ENCODE measurements around the gene LEUTX. TPM values are rescaled to one million over a fixed set of nuclear protein-coding genes. Genes with fewer than 3 reads are reported as not detected.
"Not testable (repeated sequence)": the region's sequence is repeated elsewhere in the genome, so short reads cannot be mapped to it uniquely, and the experiment has no call there.

Gene LEUTX
- polyA plus RNA-seq, 3 donors from 2014 or later: not detected

- Mint-ChIP-seq H3K27ac (no peak overlapping the region), H3K9me3 (no peaks in the 10 kb centered on the region), H3K27me3 (ENCODE audit: low read depth in 3 of 3) (peaks cover 0 to 8% (median 6%) of the 10 kb centered on the region in 3 donors), H3K4me1 (peaks cover 0 to 3% of the 10 kb centered on the region in 2 donors), H3K36me3 (no peaks in the 10 kb centered on the region), H3K4me3 (no peak overlapping the region)
- DNase-seq: no peak
Observed at GRCh38 chr19:39797083-39797482, 18.4 kb downstream of the LEUTX start.

- no peak for DNase-seq
- peaks cover 2 to 9% (median 6%) of the 10 kb centered on the region in 3 donors for H3K27me3 Mint-ChIP-seq (ENCODE audit: low read depth in 3 of 3)
- H3K4me1 Mint-ChIP-seq: no peaks in the 10 kb centered on the region
- no peaks in the 10 kb centered on the region for H3K9me3 Mint-ChIP-seq
- H3K4me3 Mint-ChIP-seq: no peak overlapping the region
- H3K36me3 Mint-ChIP-seq: no peaks in the 10 kb centered on the region
- H3K27ac Mint-ChIP-seq: no peak overlapping the region
Observed at GRCh38 chr19:39802958-39803357, 24.3 kb downstream of the LEUTX start.

GRCh38 chr19:39805104-39805503 is 26.4 kb downstream of the LEUTX start:
- no peaks in the 10 kb centered on the region for H3K4me1 Mint-ChIP-seq
- H3K36me3 Mint-ChIP-seq: no peaks in the 10 kb centered on the region
- H3K9me3 Mint-ChIP-seq: no peaks in the 10 kb centered on the region
- no peak for DNase-seq
- no peak overlapping the region for H3K27ac Mint-ChIP-seq
- peaks cover 2 to 5% (median 4%) of the 10 kb centered on the region in 3 donors for H3K27me3 Mint-ChIP-seq (ENCODE audit: low read depth in 3 of 3)
- H3K4me3 Mint-ChIP-seq: no peak overlapping the region

- Mint-ChIP-seq H3K27me3 (ENCODE audit: low read depth in 3 of 3) (peaks cover 1 to 4% (median 2%) of the 10 kb centered on the region in 3 donors), H3K27ac (no peak overlapping the region), H3K4me1 (no peaks in the 10 kb centered on the region), H3K4me3 (no peak overlapping the region), H3K9me3 (no peaks in the 10 kb centered on the region), H3K36me3 (no peaks in the 10 kb centered on the region)
- DNase-seq: no peak
Observed at GRCh38 chr19:39807846-39808364, 29.3 kb downstream of the LEUTX start.

GRCh38 chr19:39808688-39809087 is 30.0 kb downstream of the LEUTX start:
- DNase-seq; H3K36me3 Mint-ChIP-seq; H3K4me1 Mint-ChIP-seq; H3K27ac Mint-ChIP-seq; H3K9me3 Mint-ChIP-seq; H3K4me3 Mint-ChIP-seq; H3K27me3 Mint-ChIP-seq (ENCODE audit: low read depth in 3 of 3): not testable (repeated sequence)

- H3K9me3 Mint-ChIP-seq: no peaks in the 10 kb centered on the region
- peaks cover 0 to 2% (median 1%) of the 10 kb centered on the region in 3 donors for H3K27me3 Mint-ChIP-seq (ENCODE audit: low read depth in 3 of 3)
- no peak overlapping the region for H3K27ac Mint-ChIP-seq
- no peaks in the 10 kb centered on the region for H3K4me1 Mint-ChIP-seq
- peaks cover 0 to 4% (median 4%) of the 10 kb centered on the region in 3 donors for H3K36me3 Mint-ChIP-seq
- H3K4me3 Mint-ChIP-seq: no peak overlapping the region
- no peak for DNase-seq
Observed at GRCh38 chr19:39809368-39809767, 30.7 kb downstream of the LEUTX start.

- peaks cover 0 to 1% (median under 1%) of the 10 kb centered on the region in 3 donors for H3K27me3 Mint-ChIP-seq (ENCODE audit: low read depth in 3 of 3)
- H3K27ac Mint-ChIP-seq: no peak overlapping the region
- H3K4me3 Mint-ChIP-seq: no peak overlapping the region
- H3K4me1 Mint-ChIP-seq: no peaks in the 10 kb centered on the region
- no peaks in the 10 kb centered on the region for H3K9me3 Mint-ChIP-seq
- no peak for DNase-seq
- peaks cover 0 to 4% (median 4%) of the 10 kb centered on the region in 3 donors for H3K36me3 Mint-ChIP-seq
Observed at GRCh38 chr19:39810424-39810823, 31.8 kb downstream of the LEUTX start.

GRCh38 chr19:39811064-39811463 is 32.4 kb downstream of the LEUTX start:
- Mint-ChIP-seq H3K9me3 (no peaks in the 10 kb centered on the region), H3K4me1 (peaks cover 2 to 5% of the 10 kb centered on the region in 2 donors), H3K36me3 (peaks cover 0 to 10% (median 4%) of the 10 kb centered on the region in 3 donors), H3K27ac (peak overlapping the region in 1 of 6 donors; percentile 12), H3K27me3 (ENCODE audit: low read depth in 3 of 3) (peaks cover 0 to under 1% (median 0%) of the 10 kb centered on the region in 3 donors), H3K4me3 (no peak overlapping the region)
- no peak for DNase-seq

- DNase-seq: no peak
- no peak overlapping the region for H3K27ac Mint-ChIP-seq
- H3K36me3 Mint-ChIP-seq: peaks cover 0 to 21% (median 8%) of the 10 kb centered on the region in 3 donors
- H3K9me3 Mint-ChIP-seq: no peaks in the 10 kb centered on the region
- no peak overlapping the region for H3K4me3 Mint-ChIP-seq
- no peaks in the 10 kb centered on the region for H3K27me3 Mint-ChIP-seq (ENCODE audit: low read depth in 3 of 3)
- peaks cover 5 to 16% of the 10 kb centered on the region in 2 donors for H3K4me1 Mint-ChIP-seq
Observed at GRCh38 chr19:39813264-39813993, 34.8 kb downstream of the LEUTX start.

GRCh38 chr19:39814111-39814510 is 35.5 kb downstream of the LEUTX start:
- H3K27me3 Mint-ChIP-seq (ENCODE audit: low read depth in 3 of 3); DNase-seq; H3K4me3 Mint-ChIP-seq; H3K27ac Mint-ChIP-seq; H3K9me3 Mint-ChIP-seq: not testable (repeated sequence)
- Mint-ChIP-seq H3K4me1 (peaks cover 9 to 16% of the 10 kb centered on the region in 2 donors), H3K36me3 (peaks cover 0 to 21% (median 8%) of the 10 kb centered on the region in 3 donors)

- Mint-ChIP-seq H3K4me3 (no peak overlapping the region), H3K27me3 (ENCODE audit: low read depth in 3 of 3) (peaks cover 0 to 2% (median 0%) of the 10 kb centered on the region in 3 donors), H3K36me3 (peaks cover 0 to 21% (median 8%) of the 10 kb centered on the region in 3 donors), H3K4me1 (peaks cover 14 to 16% of the 10 kb centered on the region in 2 donors), H3K9me3 (no peaks in the 10 kb centered on the region), H3K27ac (no peak overlapping the region)
- no peak for DNase-seq
Observed at GRCh38 chr19:39814595-39814994, 35.9 kb downstream of the LEUTX start.

- Mint-ChIP-seq H3K36me3 (peaks cover 0 to 21% (median 8%) of the 10 kb centered on the region in 3 donors), H3K27me3 (ENCODE audit: low read depth in 3 of 3) (peaks cover 0 to 2% (median 0%) of the 10 kb centered on the region in 3 donors), H3K4me1 (peaks cover 16 to 17% of the 10 kb centered on the region in 2 donors), H3K4me3 (no peak overlapping the region), H3K27ac (peak overlapping the region in 2 of 6 donors; percentile 62 to 69), H3K9me3 (no peaks in the 10 kb centered on the region)
- no peak for DNase-seq
Observed at GRCh38 chr19:39816287-39817048, 37.8 kb downstream of the LEUTX start.

- Mint-ChIP-seq H3K9me3 (no peaks in the 10 kb centered on the region), H3K27ac (no peak overlapping the region), H3K4me3 (no peak overlapping the region), H3K27me3 (ENCODE audit: low read depth in 3 of 3) (peaks cover 0 to 2% (median 0%) of the 10 kb centered on the region in 3 donors), H3K4me1 (peaks cover 16 to 17% of the 10 kb centered on the region in 2 donors), H3K36me3 (peaks cover 0 to 21% (median 8%) of the 10 kb centered on the region in 3 donors)
- DNase-seq: no peak
Observed at GRCh38 chr19:39817888-39818561, 39.4 kb downstream of the LEUTX start.

Data from immature natural killer cell (primary cell).